ENCODE data around the gene HSD3B1.
"Not testable (repeated sequence)": the region's sequence is repeated elsewhere in the genome, so short reads cannot be mapped to it uniquely, and the experiment has no call there.

The HSD3B1 gene

GRCh38 chr1:119490925-119491324, 16.1 kb upstream of the HSD3B1 start:
- DNase-seq (ENCODE audit: low read depth in 2 of 2), result no peak

DNA sequence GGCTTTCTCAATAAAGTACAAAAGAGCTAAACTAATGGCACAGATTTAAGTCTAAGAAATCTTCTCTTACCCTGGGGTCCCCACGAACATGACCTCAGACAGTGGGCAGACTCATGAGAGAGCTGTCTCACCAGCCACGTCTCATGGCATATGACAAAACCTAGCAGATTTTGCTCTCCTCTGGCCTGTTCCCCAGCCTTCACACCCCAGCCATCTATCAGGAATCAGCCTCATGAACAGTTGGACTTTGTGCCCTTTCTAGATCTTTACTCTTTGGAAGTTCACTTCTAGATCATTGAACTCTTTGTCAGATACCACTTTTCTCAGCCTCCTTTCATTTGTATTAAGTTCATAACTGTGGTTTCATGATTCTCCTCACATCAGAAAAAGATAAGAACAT, 14.2 kb upstream of the HSD3B1 start:
- DNase-seq (ENCODE audit: low read depth in 2 of 2), result no peak

GRCh38 chr1:119504831-119505230, 2.2 kb upstream of the HSD3B1 start:
- DNase-seq (ENCODE audit: low read depth in 2 of 2), result no peak

- DNase-seq (ENCODE audit: low read depth in 2 of 2), result no peak
These were observed 3.0 kb downstream of the HSD3B1 start for GRCh38 chr1:119510046-119510445.

DNA sequence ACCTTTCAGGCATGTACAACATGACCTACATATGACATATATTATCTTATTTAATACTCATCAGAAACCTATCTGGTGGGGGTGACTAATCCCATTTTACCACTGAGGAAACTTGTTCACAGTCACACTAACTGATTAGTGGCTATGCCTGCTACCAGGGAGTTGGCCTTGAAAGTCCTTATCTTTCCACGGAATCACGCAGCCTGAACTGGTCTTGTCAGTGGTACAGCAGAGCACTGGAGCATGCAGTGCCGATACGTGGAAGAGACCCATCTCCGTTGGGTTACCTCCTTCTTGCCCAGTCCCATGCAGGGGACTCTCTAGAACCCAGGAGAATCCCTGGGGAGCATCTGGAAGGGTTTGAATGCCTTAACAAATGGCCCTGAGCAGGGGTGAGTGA, 8.2 kb downstream of the HSD3B1 start:
- DNase-seq (ENCODE audit: low read depth in 2 of 2), result no peak

- DNase-seq (ENCODE audit: low read depth in 2 of 2), result no peak
These were observed 9.2 kb downstream of the HSD3B1 start for GRCh38 chr1:119516247-119516646.

DNA sequence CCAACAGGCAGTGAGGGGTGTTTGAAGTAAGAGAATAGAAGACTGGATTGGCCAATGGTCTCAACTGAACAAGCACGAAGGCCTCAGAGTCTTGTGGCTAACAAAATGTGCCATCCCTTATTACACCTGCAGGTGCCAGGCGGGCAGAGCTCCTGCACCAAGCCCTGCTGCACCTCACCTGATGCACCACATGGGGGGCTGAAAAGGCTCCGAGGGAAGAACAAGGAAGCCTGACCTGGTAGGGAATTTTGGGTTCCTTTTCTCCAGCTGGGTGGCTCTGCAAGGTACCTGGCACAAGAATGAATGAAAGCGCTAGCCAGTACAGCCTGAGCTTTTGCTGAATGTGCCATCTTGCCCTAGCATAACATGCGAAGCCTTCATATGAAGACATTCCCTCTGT, 9.7 kb downstream of the HSD3B1 start:
- no peak for DNase-seq (ENCODE audit: low read depth in 2 of 2)

- DNase-seq (ENCODE audit: low read depth in 2 of 2), result not testable (repeated sequence)
These were observed 10.7 kb downstream of the HSD3B1 start for GRCh38 chr1:119517667-119518066.

DNA sequence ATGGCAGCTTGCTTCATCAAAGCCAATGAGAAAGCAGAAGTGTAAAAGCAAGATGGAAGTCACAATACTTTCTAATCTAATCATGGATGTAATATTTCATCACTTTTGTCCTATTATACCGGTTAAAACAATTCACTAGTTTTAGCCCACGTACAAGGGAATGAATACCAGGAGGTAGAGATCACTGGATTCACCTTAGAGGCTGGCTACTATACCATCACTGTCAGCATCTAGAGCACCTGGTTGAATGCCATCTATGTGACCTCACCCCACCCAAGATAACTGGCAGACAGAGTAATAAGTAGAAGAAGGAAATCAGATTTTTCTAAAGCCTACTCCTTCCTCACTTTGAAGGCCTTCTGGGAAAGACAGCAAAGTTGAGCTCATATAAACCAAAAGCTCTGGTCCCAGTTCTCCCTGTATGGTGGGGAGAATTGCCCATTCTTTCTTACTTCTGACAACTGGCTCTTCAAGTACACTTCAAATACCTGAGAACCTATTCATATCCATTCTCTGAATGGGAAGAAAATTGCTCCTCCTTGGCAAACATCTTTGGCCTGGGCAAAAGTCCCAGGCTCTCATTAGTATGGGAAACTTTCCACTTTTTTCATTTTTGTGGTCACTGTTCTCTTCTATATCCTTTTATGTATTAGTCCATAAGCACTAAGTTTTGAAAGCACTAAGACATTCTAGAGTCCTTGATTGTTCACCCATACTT, 24.8 kb downstream of the HSD3B1 start:
- no peak for DNase-seq (ENCODE audit: low read depth in 2 of 2)

DNA sequence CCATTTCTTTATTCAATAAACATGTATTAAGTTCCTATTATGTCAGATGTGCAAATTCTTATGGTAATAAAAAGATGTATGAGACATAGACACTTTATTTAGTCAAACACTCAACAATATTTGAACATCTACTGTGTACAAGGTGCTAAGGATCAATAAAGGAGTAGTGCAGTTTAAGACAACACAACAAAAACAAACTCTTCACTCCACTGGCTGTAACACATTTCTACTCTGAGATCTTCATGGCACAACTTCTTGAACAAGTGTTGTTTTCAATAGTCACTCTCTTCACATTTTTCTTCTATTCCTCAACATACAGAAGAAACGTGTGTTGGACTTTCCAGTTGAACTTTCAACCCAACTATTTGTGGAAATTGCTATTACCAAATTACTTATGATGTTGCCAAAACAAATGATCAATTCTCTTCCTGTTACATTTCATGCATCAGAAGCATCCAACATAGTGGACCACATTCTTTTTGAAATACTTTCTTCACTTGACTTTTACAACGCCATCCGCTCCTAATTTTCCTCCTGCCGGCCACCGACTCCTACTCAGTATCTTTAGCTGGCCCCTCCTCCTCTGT, 25.4 kb downstream of the HSD3B1 start:
- no peak for DNase-seq (ENCODE audit: low read depth in 2 of 2)

GRCh38 chr1:119535381-119535780, 28.4 kb downstream of the HSD3B1 start:
- DNase-seq (ENCODE audit: low read depth in 2 of 2), result no peak

DNA sequence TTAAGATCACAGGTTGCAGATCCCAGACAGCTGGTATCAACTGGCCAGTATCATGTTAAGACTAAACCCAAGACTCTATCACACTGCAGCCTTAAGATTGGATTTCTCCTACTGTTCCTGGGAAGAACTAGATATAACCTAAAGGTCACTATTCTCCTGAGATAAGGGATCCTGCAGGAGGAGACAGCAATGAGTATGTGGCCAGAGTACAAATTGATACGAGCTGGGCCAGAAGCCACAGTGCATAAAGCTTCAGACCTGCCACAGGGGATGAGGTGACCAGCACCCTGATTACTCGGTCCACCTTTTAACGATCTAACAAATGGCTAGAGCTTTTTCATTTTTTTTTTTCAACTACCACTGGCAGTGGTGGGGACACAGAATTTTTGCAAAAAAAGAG, 31.0 kb downstream of the HSD3B1 start:
- DNase-seq (ENCODE audit: low read depth in 2 of 2), result no peak

GRCh38 chr1:119539636-119540035, 32.6 kb downstream of the HSD3B1 start:
- no peak for DNase-seq (ENCODE audit: low read depth in 2 of 2)

DNA sequence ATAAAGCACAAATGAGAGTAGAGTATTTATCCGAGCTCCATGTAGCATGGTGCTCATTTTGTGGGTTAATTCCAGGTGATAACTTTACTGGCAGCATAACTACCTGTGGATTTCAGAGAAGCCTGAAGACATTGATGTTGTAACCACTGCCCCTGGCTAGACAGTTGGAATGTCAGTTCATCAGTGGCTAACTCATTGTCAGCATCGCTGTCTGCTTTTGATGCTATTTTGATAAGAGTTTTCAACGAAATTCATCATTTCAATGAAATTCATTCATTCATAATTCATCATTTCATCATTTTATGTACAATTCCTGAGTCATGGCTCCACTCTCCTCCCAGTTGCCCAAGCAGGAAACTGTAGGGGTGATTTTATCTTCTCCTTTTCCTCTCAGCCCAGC, 34.4 kb downstream of the HSD3B1 start:
- DNase-seq (ENCODE audit: low read depth in 2 of 2), result no peak

- DNase-seq (ENCODE audit: low read depth in 2 of 2), result no peak
These were observed 35.5 kb downstream of the HSD3B1 start for GRCh38 chr1:119542492-119542946.

DNA sequence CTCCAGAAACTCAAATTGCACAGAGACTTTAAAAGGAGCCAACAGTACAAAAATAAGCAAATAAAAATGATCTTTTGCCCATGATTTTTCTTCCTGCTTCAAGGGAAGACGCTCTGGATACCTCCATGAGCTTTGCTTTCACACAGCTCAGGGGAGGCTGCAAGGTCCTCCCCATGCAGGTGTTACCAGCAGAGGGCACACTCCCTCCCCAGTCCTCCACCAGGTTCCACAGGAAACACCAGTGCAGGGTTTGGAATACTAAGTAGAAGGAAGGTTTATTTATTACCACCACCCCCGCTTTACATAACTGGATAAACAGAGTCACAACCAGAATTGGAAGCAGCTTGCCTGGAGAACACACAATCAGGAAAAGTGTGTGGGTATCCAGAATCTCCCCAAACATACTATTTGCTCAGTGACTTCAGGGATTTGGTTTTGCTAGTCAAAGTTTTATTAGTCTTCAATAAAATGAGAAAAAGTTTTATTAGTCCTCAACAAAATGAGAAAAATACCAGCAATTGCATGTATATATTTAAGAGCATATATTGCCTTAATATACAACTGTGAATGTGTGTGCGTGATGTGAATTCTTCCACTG, 37.3 kb downstream of the HSD3B1 start:
- DNase-seq (ENCODE audit: low read depth in 2 of 2), result no peak

- no peak for DNase-seq (ENCODE audit: low read depth in 2 of 2)
These were observed 39.6 kb downstream of the HSD3B1 start for GRCh38 chr1:119546641-119547040.

DNA sequence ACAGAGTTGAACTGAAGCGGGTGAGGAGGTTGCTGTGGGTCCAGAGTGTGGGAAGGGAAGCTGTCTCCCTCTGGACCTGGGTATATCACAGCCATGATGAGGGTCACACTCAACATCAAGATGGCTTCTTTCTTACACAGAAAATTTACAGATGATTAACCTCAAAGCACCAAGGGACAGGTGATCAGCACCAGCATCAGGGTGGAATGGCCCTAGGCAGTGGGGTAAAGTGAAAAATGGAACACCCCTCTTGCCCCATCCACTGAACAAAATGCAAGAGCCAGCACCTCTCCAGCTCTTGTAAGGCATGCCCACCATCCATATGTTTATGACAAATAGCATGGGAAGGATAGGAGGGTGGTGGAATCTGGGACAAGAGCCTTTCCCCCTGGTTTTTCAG, 40.3 kb downstream of the HSD3B1 start:
- DNase-seq (ENCODE audit: low read depth in 2 of 2), result no peak

DNA sequence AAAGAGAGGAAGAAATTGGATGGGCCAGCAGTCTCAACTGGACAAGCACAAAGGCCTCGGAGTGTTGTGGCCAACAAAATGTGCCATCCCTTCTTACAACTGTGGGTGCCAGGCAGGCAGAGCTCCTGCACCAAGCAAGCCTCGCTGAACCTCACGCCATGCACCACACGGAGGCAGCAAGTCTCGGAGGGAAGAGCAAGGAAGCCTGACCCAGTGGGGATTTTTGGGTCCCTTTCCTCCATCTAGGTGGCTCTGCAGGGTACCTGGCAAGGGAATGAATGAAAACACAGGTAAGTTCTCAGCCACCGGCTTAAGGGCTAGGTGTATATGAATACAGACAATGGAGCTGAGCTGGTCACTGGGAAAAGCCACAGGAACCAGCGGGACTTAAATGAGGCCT, 40.8 kb downstream of the HSD3B1 start:
- no peak for DNase-seq (ENCODE audit: low read depth in 2 of 2)

- no peak for DNase-seq (ENCODE audit: low read depth in 2 of 2)
These were observed 42.7 kb downstream of the HSD3B1 start for GRCh38 chr1:119549719-119550132.

- DNase-seq (ENCODE audit: low read depth in 2 of 2), result no peak
These were observed 43.4 kb downstream of the HSD3B1 start for GRCh38 chr1:119550381-119550780.

DNA sequence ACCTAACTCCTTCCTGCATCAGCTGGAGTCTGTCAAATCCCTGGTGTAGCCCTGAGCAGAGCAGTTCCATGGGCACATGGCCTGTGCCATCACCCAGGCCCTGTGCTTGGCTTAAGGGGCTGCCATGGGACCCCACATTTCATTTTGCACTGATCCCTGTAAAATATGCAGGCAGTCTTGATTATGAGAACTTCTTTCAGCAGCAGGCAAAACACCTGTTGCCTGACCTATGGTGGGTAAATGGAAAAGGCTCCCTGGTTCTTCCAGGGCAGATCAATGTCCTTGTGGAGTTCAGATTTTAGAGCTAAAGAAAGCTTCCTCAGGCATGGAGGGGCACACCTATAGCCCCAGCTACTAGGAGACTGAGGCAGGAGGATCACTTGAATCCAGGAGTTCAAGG, 44.2 kb downstream of the HSD3B1 start:
- DNase-seq (ENCODE audit: low read depth in 2 of 2), result no peak

DNA sequence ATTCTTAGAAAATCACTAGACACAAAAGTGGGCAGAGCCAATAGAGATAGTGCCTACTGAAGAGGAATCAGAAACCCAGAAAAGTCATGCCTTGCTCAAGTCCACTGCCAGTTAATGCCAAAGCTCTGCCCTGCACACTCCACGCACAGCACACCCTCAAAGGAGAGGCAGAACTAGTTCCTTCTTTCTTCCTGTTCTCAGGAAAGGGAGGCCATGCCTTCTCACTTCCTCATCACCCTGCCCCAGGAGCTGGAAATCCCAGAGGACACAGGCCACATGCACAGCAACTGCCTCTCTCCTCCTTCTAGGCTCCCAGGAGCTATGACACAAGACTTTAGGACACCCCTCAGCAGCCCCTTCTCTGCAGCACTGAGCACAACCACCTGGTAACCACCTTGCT, 45.6 kb downstream of the HSD3B1 start:
- DNase-seq (ENCODE audit: low read depth in 2 of 2), result not testable (repeated sequence)

All from stimulated activated CD8-positive, alpha-beta memory T cell treated with anti-CD3 and anti-CD28 coated beads, Interleukin-7, amount 100 ng/mL, for 4 hours (primary cell).